ENCODE measurements around the gene ELF2.
"Not testable (repeated sequence)": the region's sequence is repeated elsewhere in the genome, so short reads cannot be mapped to it uniquely, and the experiment has no call there.

DNA sequence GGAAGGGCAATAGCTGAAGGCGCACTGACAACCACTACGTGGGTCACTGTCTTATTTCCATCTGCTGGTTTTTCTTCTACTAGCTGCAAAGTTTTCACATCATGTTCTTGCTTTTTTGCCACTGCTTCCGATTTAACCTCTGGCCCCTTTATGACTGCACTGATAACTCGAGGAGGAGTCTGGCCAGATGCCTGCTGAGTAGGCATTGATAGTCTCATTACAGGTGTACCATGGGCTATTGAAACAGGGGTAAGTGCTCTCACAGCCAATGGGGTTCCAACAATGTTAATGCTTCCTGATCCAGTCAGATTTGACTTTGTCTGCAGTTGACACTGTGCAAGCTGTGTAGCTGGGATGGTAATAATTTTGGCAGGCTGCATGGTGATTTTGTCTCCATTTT, 118.0 kb downstream of the ELF2 start:
- TF ChIP-seq POLR2A (IDR thresholded peaks at IDR 0.05) = not testable (repeated sequence)
- TF ChIP-seq, protein P1, sequence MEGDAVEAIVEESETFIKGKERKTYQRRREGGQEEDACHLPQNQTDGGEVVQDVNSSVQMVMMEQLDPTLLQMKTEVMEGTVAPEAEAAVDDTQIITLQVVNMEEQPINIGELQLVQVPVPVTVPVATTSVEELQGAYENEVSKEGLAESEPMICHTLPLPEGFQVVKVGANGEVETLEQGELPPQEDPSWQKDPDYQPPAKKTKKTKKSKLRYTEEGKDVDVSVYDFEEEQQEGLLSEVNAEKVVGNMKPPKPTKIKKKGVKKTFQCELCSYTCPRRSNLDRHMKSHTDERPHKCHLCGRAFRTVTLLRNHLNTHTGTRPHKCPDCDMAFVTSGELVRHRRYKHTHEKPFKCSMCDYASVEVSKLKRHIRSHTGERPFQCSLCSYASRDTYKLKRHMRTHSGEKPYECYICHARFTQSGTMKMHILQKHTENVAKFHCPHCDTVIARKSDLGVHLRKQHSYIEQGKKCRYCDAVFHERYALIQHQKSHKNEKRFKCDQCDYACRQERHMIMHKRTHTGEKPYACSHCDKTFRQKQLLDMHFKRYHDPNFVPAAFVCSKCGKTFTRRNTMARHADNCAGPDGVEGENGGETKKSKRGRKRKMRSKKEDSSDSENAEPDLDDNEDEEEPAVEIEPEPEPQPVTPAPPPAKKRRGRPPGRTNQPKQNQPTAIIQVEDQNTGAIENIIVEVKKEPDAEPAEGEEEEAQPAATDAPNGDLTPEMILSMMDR (IDR thresholded peaks at IDR 0.05) = not testable (repeated sequence)

Data from breast epithelium (tissue), 3 donors.